ENCODE measurements around the gene ZNF783. TPM values are rescaled to one million over a fixed set of nuclear protein-coding genes. Genes with fewer than 3 reads are reported as not detected.
"Not testable (repeated sequence)": the region's sequence is repeated elsewhere in the genome, so short reads cannot be mapped to it uniquely, and the experiment has no call there.

Gene ZNF783
- total and polyA plus RNA-seq, 3 donors from 2014 or later = 15.0 to 41.1 (median 30.5) TPM

- no peaks in the 10 kb centered on the region for H3K36me3 ChIP-seq (ENCODE audit: low read depth, missing control alignments)
- DNase-seq = no peak
- no peaks in the 10 kb centered on the region for H3K27me3 ChIP-seq
- no peak overlapping the region for H3K27ac ChIP-seq
- no peaks in the 10 kb centered on the region for H3K4me1 ChIP-seq
- intact Hi-C loops (cut with DNase I; ENCODE audit: low total_unique reads) = no loop called here
- H3K9me3 ChIP-seq = no peaks in the 10 kb centered on the region
- no peak overlapping the region for H3K4me3 ChIP-seq
- 65 to 66% methylated on average over 7 of the region's 7 CpGs for WGBS, 2 donors
- no peak for TF ChIP-seq POLR2A (IDR thresholded peaks at IDR 0.05)
- TF ChIP-seq CTCF (IDR thresholded peaks at IDR 0.05) = no peak
These were observed 33.0 kb upstream of the ZNF783 start for GRCh38 chr7:149228831-149229471.

- Histone ChIP-seq H3K9me3 (no peaks in the 10 kb centered on the region), H3K4me3 (no peak overlapping the region), H3K36me3 (ENCODE audit: low read depth, missing control alignments) (no peaks in the 10 kb centered on the region), H3K27me3 (no peaks in the 10 kb centered on the region), H3K27ac (no peak overlapping the region), H3K4me1 (no peaks in the 10 kb centered on the region)
- DNase-seq = no peak
- intact Hi-C loops (cut with DNase I; ENCODE audit: low total_unique reads) = no loop called here
- TF ChIP-seq CTCF (IDR thresholded peaks at IDR 0.05) = no peak
- TF ChIP-seq POLR2A (IDR thresholded peaks at IDR 0.05) = no peak
- WGBS, 2 donors = 69% methylated on average over 6 of the region's 6 CpGs
These were observed 32.5 kb upstream of the ZNF783 start for GRCh38 chr7:149229526-149229925.

- TF ChIP-seq CTCF (IDR thresholded peaks at IDR 0.05) = no peak
- TF ChIP-seq POLR2A (IDR thresholded peaks at IDR 0.05) = no peak
- no peaks in the 10 kb centered on the region for H3K9me3 ChIP-seq
- no peaks in the 10 kb centered on the region for H3K27me3 ChIP-seq
- H3K4me3 ChIP-seq = no peak overlapping the region
- DNase-seq = no peak
- H3K36me3 ChIP-seq (ENCODE audit: low read depth, missing control alignments) = no peaks in the 10 kb centered on the region
- H3K4me1 ChIP-seq = no peaks in the 10 kb centered on the region
- H3K27ac ChIP-seq = no peak overlapping the region
- WGBS, 2 donors = 73 to 91% methylated on average over 2 of the region's 2 CpGs
- intact Hi-C loops (cut with DNase I; ENCODE audit: low total_unique reads) = no loop called here
These were observed 29.6 kb upstream of the ZNF783 start for GRCh38 chr7:149232362-149232761.

GRCh38 chr7:149233655-149234204, 28.3 kb upstream of the ZNF783 start:
- H3K27me3 ChIP-seq; H3K4me1 ChIP-seq; H3K4me3 ChIP-seq; intact Hi-C loops (cut with DNase I; ENCODE audit: low total_unique reads); DNase-seq; H3K36me3 ChIP-seq (ENCODE audit: low read depth, missing control alignments); H3K9me3 ChIP-seq; H3K27ac ChIP-seq: not testable (repeated sequence)
- 85 to 90% methylated on average over 7 of the region's 7 CpGs for WGBS, 2 donors

- no peak overlapping the region for H3K27ac ChIP-seq
- H3K36me3 ChIP-seq (ENCODE audit: low read depth, missing control alignments) = no peaks in the 10 kb centered on the region
- no peaks in the 10 kb centered on the region for H3K9me3 ChIP-seq
- H3K4me1 ChIP-seq = peaks cover 8% of the 10 kb centered on the region
- intact Hi-C loops (cut with DNase I; ENCODE audit: low total_unique reads) = no loop called here
- H3K4me3 ChIP-seq = no peak overlapping the region
- no peak for DNase-seq
- TF ChIP-seq CTCF (IDR thresholded peaks at IDR 0.05) = no peak
- no peak for TF ChIP-seq POLR2A (IDR thresholded peaks at IDR 0.05)
- H3K27me3 ChIP-seq = no peaks in the 10 kb centered on the region
- WGBS, 2 donors = 79 to 84% methylated on average over 7 of the region's 7 CpGs
These were observed 24.5 kb upstream of the ZNF783 start for GRCh38 chr7:149237502-149237901.
